ENCODE results near the gene ETS1. TPM values are rescaled to one million over a fixed set of nuclear protein-coding genes. Genes with fewer than 3 reads are reported as not detected.
A peak's percentile ranks its signal among the peaks of the same experiment; 100 is the strongest.

ETS1 gene
- polyA plus RNA-seq, 1 donor from 2014 or later: 192 TPM

- Mint-ChIP-seq H3K36me3 (peaks cover 2% of the 10 kb centered on the region), H3K4me3 (no peak overlapping the region), H3K9me3 (peaks cover 2 to 4% (median 3%) of the 10 kb centered on the region in 3 donors), H3K27me3 (no peaks in the 10 kb centered on the region), H3K27ac (no peak overlapping the region), H3K4me1 (peaks cover 19 to 37% (median 24%) of the 10 kb centered on the region in 3 donors)
Measured at GRCh38 chr11:128594226-128594625, 6.9 kb upstream of the ETS1 start.

GRCh38 chr11:128593281-128593680 lies 5.9 kb upstream of the ETS1 start:
- Mint-ChIP-seq H3K27me3 (no peaks in the 10 kb centered on the region), H3K36me3 (no peaks in the 10 kb centered on the region), H3K27ac (no peak overlapping the region), H3K4me1 (peaks cover 12 to 27% (median 17%) of the 10 kb centered on the region in 3 donors), H3K4me3 (no peak overlapping the region), H3K9me3 (peaks cover 2 to 4% (median 3%) of the 10 kb centered on the region in 3 donors)

DNA sequence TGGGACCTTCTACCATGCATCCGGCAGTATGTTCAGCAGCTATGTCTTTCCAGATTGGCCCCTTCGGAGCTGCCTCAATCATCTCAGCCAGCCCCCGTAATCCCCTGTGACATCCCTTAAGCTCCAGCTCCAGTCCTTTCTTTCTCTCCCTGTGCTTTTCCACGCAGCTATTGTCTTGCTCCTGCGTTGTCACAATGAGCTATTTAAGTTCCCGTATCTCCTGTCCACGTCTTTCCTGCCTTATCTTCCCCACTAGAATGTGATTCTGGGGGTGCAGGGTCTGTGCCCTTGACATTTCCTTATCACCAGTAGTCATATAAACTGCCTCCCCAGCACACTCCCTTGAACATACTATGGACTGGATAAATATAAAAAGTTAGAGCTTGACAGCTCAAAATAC lies 5.1 kb upstream of the ETS1 start:
- Mint-ChIP-seq H3K27ac (no peak overlapping the region), H3K4me1 (peaks cover 10 to 25% (median 17%) of the 10 kb centered on the region in 3 donors), H3K9me3 (peaks cover 2 to 4% (median 3%) of the 10 kb centered on the region in 3 donors), H3K27me3 (no peaks in the 10 kb centered on the region), H3K36me3 (no peaks in the 10 kb centered on the region), H3K4me3 (no peak overlapping the region)

- Mint-ChIP-seq H3K4me3 (no peak overlapping the region), H3K36me3 (no peaks in the 10 kb centered on the region), H3K9me3 (peaks cover 2 to 4% (median 3%) of the 10 kb centered on the region in 3 donors), H3K4me1 (peaks cover 0 to 11% (median 10%) of the 10 kb centered on the region in 3 donors), H3K27me3 (no peaks in the 10 kb centered on the region), H3K27ac (no peak overlapping the region)
Measured at GRCh38 chr11:128590587-128590986, 3.2 kb upstream of the ETS1 start.

DNA sequence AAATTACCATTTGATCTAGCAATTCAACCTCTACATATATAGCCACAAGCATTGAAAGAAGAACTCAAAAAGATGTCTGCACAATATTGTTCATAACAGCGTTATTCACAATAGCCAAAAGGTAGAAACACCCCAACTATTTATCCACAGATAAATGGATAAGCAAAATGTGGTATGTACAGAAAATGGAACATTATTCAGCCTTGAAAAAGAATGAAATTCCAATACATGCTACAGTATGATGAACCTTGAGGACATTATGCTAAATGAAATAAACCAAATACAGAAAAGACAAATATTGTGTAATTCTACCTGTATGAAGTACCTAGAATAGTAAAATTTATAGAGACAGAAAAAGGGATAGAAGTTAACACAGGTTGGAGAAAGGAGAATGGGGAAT lies 2.6 kb upstream of the ETS1 start:
- Mint-ChIP-seq H3K27ac (no peak overlapping the region), H3K27me3 (no peaks in the 10 kb centered on the region), H3K4me3 (no peak overlapping the region), H3K4me1 (peaks cover 0 to 9% (median 8%) of the 10 kb centered on the region in 3 donors), H3K36me3 (no peaks in the 10 kb centered on the region), H3K9me3 (peaks cover 2 to 4% (median 3%) of the 10 kb centered on the region in 3 donors)

- Mint-ChIP-seq H3K9me3 (peaks cover 2 to 4% (median 3%) of the 10 kb centered on the region in 3 donors), H3K4me1 (peaks cover 0 to 10% (median 3%) of the 10 kb centered on the region in 3 donors), H3K4me3 (no peak overlapping the region), H3K36me3 (peaks cover 1% of the 10 kb centered on the region), H3K27ac (no peak overlapping the region), H3K27me3 (no peaks in the 10 kb centered on the region)
Measured at GRCh38 chr11:128588093-128588492, 735 bp upstream of the ETS1 start.

GRCh38 chr11:128586689-128587088 lies 669 bp downstream of the ETS1 start:
- Mint-ChIP-seq H3K4me3 (no peak overlapping the region), H3K4me1 (peaks cover 0 to 16% (median 3%) of the 10 kb centered on the region in 3 donors), H3K36me3 (peaks cover 1% of the 10 kb centered on the region), H3K9me3 (peaks cover 2 to 4% (median 3%) of the 10 kb centered on the region in 3 donors), H3K27me3 (no peaks in the 10 kb centered on the region), H3K27ac (no peak overlapping the region)

DNA sequence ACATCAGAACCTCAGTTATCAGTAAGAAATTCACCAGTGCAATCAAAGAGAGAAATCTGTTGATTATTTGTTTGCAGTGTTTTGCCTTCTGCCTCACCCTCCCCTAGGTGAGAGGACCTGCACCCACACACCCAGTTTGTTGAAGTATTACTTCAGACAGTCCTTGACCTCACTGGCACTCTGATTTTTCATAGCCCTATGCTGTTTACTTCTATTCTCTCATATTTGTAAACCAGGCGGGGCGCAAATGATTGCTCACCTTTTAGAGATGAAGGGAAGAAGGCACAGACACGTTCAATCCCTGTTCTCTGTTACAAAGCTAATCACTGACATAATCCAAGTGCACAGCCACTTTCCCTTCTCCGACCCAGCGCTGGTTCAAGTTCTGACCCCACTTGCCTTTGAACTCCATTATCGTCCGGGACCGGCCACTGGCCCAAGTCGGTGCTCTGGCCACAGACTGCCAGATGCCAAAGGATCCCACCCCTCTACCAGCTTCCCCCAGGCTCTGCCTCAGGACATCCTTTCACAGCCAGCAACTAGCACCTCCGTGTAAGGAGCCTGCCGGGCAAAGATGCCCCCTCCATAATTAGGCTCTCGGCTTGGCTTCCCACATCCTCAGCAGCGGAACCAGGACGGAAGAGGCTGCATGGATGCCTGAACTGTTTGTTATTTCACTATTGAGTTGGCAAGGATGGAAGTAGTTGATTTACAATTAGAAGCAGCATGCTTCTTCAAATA lies 1.7 kb downstream of the ETS1 start:
- peaks cover 1% of the 10 kb centered on the region for H3K36me3 Mint-ChIP-seq
- H3K4me3 Mint-ChIP-seq: no peak overlapping the region
- peaks cover 2 to 4% (median 3%) of the 10 kb centered on the region in 3 donors for H3K9me3 Mint-ChIP-seq
- H3K27ac Mint-ChIP-seq: peak overlapping the region in 1 of 3 donors; percentile 75
- H3K4me1 Mint-ChIP-seq: peaks cover 0 to 14% (median 3%) of the 10 kb centered on the region in 3 donors
- H3K27me3 Mint-ChIP-seq: no peaks in the 10 kb centered on the region

DNA sequence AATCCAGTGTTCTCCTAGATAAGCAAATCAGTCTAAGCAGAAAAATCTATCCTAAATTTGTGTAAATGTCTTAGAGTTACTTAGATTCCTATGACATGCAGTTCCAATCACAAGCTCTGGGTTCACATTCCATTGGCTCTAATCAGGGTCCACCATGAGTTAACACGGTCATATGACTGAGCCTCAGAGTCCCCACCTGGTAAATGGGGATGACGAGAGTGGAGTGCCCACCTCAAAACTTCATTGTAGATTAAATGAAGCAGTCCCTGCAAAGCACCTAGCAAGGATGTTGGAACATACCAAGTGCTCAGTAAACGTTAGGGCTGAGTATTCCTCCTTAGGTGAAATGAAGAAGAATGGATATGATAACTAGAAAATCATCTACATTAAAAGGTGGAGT lies 3.1 kb downstream of the ETS1 start:
- Mint-ChIP-seq H3K27ac (peak overlapping the region in 1 of 3 donors; percentile 63), H3K4me3 (no peak overlapping the region), H3K36me3 (peaks cover 1% of the 10 kb centered on the region), H3K27me3 (no peaks in the 10 kb centered on the region), H3K4me1 (peaks cover 4 to 18% (median 8%) of the 10 kb centered on the region in 3 donors), H3K9me3 (no peaks in the 10 kb centered on the region)

DNA sequence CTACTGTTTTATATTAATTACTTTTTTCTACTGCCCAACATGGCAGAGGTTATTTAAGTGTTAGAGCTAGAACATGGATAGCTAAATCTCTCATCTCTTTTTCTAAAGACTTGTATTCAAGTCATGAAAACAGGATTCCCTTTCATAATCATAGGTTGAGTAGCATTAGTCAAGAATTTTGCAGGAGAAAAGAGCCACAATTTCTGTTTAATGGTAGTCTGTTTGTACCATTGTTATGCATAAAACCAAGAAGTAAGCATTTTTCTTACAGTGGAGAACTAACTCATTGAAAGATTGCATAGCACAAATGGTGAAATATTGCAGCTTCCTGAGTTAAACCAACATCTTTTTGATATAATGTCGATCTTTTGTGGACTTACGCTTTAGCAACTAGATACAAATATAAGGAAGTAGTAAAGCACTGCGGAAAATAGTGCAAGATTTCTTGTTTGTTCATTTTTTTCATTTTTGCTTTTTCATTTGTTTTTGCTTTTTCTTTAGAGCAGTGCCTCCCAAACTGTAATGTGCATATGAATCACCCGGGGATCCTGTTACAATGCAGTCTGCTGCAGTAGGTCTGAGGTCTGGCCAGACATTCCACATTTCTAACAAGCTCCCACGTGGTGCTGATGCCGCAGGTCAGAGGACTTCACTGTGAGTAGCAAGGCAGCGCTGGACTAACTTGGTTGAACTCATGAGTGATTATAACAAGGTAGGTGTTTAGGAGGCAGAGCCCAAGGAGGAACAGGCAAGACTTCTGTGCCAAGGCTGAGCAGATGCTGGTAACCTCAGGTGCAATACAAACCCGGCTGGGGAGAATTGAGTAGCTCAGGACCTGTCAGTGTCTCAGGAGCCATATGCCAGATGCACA lies 4.6 kb downstream of the ETS1 start:
- peaks cover 1% of the 10 kb centered on the region for H3K36me3 Mint-ChIP-seq
- peaks cover 4 to 18% (median 8%) of the 10 kb centered on the region in 3 donors for H3K4me1 Mint-ChIP-seq
- no peaks in the 10 kb centered on the region for H3K27me3 Mint-ChIP-seq
- H3K9me3 Mint-ChIP-seq: no peaks in the 10 kb centered on the region
- H3K27ac Mint-ChIP-seq: no peak overlapping the region
- H3K4me3 Mint-ChIP-seq: no peak overlapping the region

DNA sequence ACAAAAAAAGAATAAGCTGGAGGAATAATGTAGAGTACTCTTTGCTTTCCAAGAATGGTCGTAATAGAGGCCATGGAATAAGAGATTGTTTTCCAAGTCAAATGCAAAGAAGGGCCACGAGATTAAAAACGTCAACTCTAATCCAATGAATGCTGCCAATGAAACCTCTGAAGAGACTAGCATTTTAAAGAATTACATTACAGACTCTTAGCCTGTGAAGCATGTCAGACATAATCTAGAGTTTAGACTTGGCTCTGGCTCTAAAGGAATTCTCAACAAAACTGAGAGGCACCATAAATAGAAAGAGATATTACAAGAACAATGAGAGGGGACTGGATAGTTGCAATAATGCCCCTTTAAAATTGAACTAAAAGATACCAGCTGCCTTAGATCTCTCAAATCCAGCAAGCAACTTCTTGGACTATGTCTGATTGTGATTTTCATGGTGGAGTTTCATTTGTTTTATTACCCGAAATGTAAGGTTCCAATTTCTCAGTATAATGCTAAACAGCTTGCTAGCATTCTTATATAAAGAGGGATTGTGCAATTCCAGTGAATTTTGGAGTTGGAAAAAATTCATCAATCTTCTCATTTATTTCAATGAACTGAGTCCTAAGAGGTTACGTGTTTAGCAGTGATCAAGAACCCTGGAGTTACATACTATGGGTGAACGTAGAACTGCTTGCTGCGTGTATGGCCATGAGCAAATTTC lies 5.6 kb downstream of the ETS1 start:
- Mint-ChIP-seq H3K36me3 (peaks cover 1% of the 10 kb centered on the region), H3K27ac (no peak overlapping the region)

GRCh38 chr11:128580612-128581011 lies 6.7 kb downstream of the ETS1 start:
- Mint-ChIP-seq H3K9me3 (no peaks in the 10 kb centered on the region), H3K4me3 (no peak overlapping the region), H3K27me3 (no peaks in the 10 kb centered on the region), H3K4me1 (peaks cover 5 to 18% (median 10%) of the 10 kb centered on the region in 3 donors), H3K27ac (no peak overlapping the region), H3K36me3 (peaks cover 1% of the 10 kb centered on the region)

More for the DNA sequence above, 5.6 kb downstream of the ETS1 start:
- Mint-ChIP-seq H3K27me3 (no peaks in the 10 kb centered on the region), H3K9me3 (no peaks in the 10 kb centered on the region), H3K4me3 (no peak overlapping the region), H3K4me1 (peaks cover 5 to 18% (median 8%) of the 10 kb centered on the region in 3 donors)

GRCh38 chr11:128579798-128580504 lies 7.4 kb downstream of the ETS1 start:
- no peaks in the 10 kb centered on the region for H3K9me3 Mint-ChIP-seq
- H3K4me1 Mint-ChIP-seq: peaks cover 5 to 23% (median 14%) of the 10 kb centered on the region in 3 donors
- H3K4me3 Mint-ChIP-seq: no peak overlapping the region
- peaks cover 2% of the 10 kb centered on the region for H3K36me3 Mint-ChIP-seq
- no peaks in the 10 kb centered on the region for H3K27me3 Mint-ChIP-seq
- no peak overlapping the region for H3K27ac Mint-ChIP-seq

GRCh38 chr11:128576555-128576954 lies 10.8 kb downstream of the ETS1 start:
- no peak overlapping the region for H3K4me3 Mint-ChIP-seq
- peaks cover 0 to 5% (median 4%) of the 10 kb centered on the region in 3 donors for H3K9me3 Mint-ChIP-seq
- H3K27me3 Mint-ChIP-seq: no peaks in the 10 kb centered on the region
- peaks cover 2% of the 10 kb centered on the region for H3K36me3 Mint-ChIP-seq
- no peak overlapping the region for H3K27ac Mint-ChIP-seq
- peaks cover 10 to 15% (median 15%) of the 10 kb centered on the region in 3 donors for H3K4me1 Mint-ChIP-seq
